ENCODE data around the gene OTUB1. TPM values are rescaled to one million over a fixed set of nuclear protein-coding genes. Genes with fewer than 3 reads are reported as not detected.

Gene OTUB1
- total and polyA plus RNA-seq, 2 donors (not counting 1 experiment from before 2014, with no cell fraction given): 78.2 to 119 TPM

- WGBS (ENCODE audit: insufficient coverage): 59% methylated on average over 52 of the region's 54 CpGs
- Histone ChIP-seq H3K79me2 (ENCODE audit: control insufficient read depth, insufficient read depth, low read length) (no peaks in the 10 kb centered on the region), H3K4me3 (ENCODE audit: control extremely low read depth in 1 of 5, extremely low read depth in 1 of 5, insufficient read depth in 1 of 5, low read depth in 2 of 5, low read length in 4 of 5) (peak overlapping the region in 2 of 5 experiments; percentile 25 to 46), H3K4me1 (ENCODE audit: control insufficient read depth in 2 of 2, insufficient read depth in 2 of 2, low read length in 2 of 2) (peaks cover 21 to 26% of the 10 kb centered on the region in 2 donors), H3K9me3 (ENCODE audit: control extremely low read depth in 1 of 3, control insufficient read depth in 2 of 3, insufficient read depth in 1 of 3, low read length in 2 of 3) (no peaks in the 10 kb centered on the region), H3K27ac (ENCODE audit: low read length in 2 of 2) (no peak overlapping the region), H4K20me1 (ENCODE audit: control insufficient read depth, insufficient read depth, low read length, poor library complexity, severe bottlenecking) (peaks cover 63% of the 10 kb centered on the region), H3K4me2 (replicated peaks; ENCODE audit: low read depth, low read length, poor library complexity, severe bottlenecking) (peak overlapping the region; percentile 97), H3K27me3 (replicated peaks in 1 of 4; ENCODE audit: control extremely low read depth in 1 of 4, control insufficient read depth in 3 of 4, insufficient read depth in 4 of 4, low read length in 3 of 4) (peaks cover 0 to 9% (median 3%) of the 10 kb centered on the region in 4 experiments), H3K36me3 (replicated peaks in 1 of 2; ENCODE audit: control extremely low read depth in 1 of 2, control insufficient read depth in 1 of 2, extremely low read depth in 1 of 2, insufficient read depth in 2 of 2, low read length in 1 of 2) (peaks cover 0 to 31% of the 10 kb centered on the region in 2 experiments), H3K9ac (ENCODE audit: low read length) (no peak overlapping the region), H2AFZ (ENCODE audit: insufficient read depth, low read depth, low read length, poor library complexity, severe bottlenecking) (no peak overlapping the region)
- Mint-ChIP-seq H3K27ac (no peak overlapping the region), H3K4me3 (peak overlapping the region; percentile 71), H3K27me3 (peaks cover 4% of the 10 kb centered on the region), H3K4me1 (peaks cover 13% of the 10 kb centered on the region), H3K9me3 (ENCODE audit: insufficient read depth) (no peaks in the 10 kb centered on the region)
- ChIA-PET POLR2A (interaction anchor here (1.9 kb wide), 1 partner anchor 13 kb away, joined by 4 read pairs; the partner anchor contains the start of gene OTUB1), CTCF (interaction anchor here (1.0 to 4.5 kb wide), 8 partner anchors 8 to 306 kb away, joined by 3 to 102 read pairs (median 6); partner anchors contain the start of gene ZFTA)
- intact Hi-C loops (cut with micrococcal nuclease): no loop called here
- TF ChIP-seq EZH2 (IDR thresholded peaks at IDR 0.05; ENCODE audit: borderline replicate concordance, insufficient read depth, low read depth, low read length, poor library complexity, severe bottlenecking): no peak
- TF ChIP-seq CTCF (IDR thresholded peaks at IDR 0.05): no peak
- ATAC-seq (ENCODE audit: low read depth) (peak; percentile 23), DNase-seq (peak; percentile 59)
These were observed 12.5 kb downstream of the OTUB1 start for GRCh38 chr11:63998558-63999348.
